GM18868 (cell line): ENCODE measurements around the gene CUX1.
A peak's percentile ranks its signal among the peaks of the same experiment; 100 is the strongest.

Source experiments
- ATAC-seq: cut with Tn5 transposase; IDR thresholded peaks from one replicate; pipeline ENCODE4 v1.9.1; 2021; ENCODE audit warnings: mild to moderate bottlenecking, moderate library complexity; ENCODE audit not compliant: unreplicated experiment

The CUX1 gene

DNA sequence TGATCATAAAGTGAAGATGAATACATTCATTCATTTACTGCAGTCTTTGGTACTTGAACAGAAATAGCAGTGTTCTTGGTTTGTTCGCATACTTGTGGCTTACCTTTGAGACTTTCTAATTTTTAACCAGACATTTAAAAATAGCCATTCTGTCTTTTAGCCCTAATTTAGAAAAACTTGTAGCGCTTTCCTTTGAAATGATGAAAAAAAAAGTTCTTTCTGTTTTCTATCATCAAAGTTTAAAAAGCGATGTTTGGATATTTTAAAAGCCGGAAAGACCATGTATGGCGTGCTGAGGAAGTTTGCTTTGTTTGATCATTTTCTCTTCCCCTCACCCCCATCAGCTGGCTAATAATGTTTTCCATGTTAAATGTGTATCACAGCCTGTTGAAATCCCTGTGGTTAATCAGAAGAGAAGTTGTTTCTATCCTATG lies 116.3 kb downstream of the CUX1 start:
- peak; percentile 55 for ATAC-seq

DNA sequence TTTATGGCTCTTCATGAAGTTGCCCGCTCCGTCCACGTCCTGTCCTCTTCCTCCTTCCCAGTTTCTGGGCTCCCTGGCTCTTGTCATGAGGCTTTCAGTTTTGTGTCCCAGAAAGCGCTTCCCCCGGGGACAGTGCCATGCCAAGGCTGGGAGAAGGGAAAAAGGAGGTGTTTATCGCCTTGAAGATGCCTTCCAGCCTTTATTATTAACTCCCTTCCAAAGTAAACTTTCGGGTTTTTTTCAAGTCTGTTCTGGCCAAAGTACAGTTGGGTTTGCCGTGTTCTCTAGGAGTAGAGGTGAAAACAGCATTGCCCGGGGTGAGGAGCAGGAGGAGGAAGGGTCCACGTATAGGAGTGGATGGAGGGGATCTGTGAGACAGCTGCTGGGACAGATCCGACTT lies 117.2 kb downstream of the CUX1 start:
- no peak for ATAC-seq

GRCh38 chr7:101935521-101936141 lies 118.2 kb downstream of the CUX1 start:
- ATAC-seq, result no peak

DNA sequence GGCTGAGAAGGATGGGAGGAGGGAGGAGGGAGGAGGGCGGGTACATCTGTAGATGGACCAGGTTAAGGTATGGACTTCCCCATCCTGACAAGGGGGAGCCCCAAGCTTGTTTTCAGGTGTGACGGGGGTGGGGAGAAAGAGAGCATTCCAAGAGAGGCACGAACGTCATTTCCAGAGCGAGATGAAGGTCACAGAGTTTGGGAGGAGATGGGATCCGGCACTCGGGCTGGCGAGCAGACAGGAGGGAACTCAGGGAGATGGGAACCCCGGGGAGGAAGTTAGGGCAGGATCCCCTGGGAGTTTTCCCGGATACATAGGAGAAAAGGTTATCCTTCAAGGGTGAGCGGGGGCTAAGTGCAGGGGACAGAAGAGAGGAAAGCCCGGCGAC lies 118.8 kb downstream of the CUX1 start:
- ATAC-seq, result no peak

GRCh38 chr7:101936611-101937231 lies 119.3 kb downstream of the CUX1 start:
- no peak for ATAC-seq

DNA sequence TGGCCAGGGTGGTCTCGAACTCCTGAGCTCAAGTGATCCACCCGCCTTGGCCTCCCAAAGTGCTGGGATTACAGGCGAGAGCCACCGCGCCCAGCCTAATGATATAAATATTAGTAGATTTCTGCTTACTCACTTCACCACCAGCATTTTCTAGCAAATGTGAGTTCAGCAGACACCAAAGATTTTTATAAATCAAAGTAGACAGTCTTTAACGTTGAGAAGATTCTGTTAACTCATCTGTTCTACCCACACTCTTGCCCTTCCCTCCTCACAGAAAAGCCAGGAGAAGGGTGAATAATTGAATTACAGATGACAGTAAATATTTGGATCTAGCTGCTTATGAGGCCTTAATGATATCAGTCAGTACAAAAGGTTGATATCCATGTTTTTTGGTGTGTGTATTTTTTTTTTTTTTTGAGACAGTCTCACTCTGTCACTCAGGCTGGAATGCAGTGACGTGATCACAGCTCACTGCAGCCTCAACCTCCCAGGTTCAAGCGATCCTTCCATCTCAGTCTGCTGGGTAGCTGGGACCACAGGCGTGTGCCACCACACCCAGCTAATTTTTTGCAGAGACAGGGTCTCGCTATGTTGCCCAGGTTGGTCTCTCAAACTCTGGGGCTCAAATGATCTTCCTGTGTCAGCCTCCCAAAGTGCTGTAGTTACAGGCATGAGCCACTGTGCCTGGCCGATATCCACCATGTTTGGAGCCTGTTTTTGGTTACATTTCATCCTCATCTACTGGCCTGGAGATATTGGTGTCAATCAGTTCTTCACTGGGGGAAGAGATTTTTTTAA lies 120.5 kb downstream of the CUX1 start:
- no peak for ATAC-seq

DNA sequence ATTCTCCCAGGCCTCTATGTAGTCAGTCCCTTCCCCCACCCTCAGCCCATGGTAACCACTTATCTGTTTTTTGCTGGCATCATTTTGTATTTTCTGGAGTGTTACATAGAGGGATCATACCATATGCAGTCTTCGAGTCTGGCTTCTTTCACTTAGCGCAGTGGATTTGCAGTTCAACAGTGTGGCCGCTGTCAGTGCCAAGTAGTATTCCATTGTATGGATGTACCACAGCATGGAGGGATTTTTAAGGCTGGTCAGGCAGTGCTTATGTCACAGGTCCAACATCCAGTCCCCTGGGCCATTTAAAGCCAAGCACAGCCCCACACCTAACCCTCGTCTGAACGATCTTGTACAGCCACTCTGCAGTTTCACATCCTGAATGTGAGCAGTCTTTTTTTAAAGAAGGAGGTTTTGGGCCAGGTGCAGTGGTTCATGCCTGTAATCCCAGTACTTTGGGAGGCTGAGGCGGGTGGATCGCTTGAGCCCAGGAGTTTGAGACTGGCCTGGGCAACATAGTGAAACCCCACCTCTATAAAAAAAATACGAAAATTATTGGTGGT lies 121.8 kb downstream of the CUX1 start:
- ATAC-seq, result no peak

- no peak for ATAC-seq
Measured at GRCh38 chr7:101940151-101940550, 122.7 kb downstream of the CUX1 start.

- no peak for ATAC-seq
Measured at GRCh38 chr7:101940830-101941229, 123.4 kb downstream of the CUX1 start.

- ATAC-seq, result no peak
Measured at GRCh38 chr7:101941481-101942383, 124.3 kb downstream of the CUX1 start.

DNA sequence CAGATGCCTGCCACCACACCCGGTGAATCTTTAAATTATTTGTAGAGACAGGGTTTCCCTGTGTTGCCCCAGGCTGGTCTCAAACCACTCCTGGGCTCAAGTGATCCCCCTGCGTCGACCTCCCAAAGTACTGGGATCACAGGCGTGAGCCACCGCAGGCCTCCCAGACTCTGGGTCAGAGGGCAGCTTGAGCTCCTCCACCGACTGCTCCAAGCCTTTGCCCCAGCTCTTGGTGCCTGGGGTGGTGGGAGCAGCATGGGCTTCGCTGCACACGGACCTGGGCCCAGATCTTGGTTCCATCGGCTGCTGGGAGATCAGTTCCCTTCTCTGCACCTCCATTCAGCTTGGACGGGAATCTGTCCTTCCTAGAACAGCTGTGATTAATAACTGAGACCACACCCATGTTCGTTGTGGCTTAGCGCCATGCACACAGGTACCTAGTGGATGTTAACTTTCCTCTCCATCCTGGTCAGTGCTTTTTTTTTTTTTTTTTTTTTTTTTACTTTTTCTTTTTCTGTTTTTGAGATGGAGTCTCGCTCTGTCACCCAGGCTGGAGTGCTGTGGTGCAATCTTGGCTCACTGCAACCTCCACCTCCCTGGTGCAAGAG lies 125.3 kb downstream of the CUX1 start:
- no peak for ATAC-seq

DNA sequence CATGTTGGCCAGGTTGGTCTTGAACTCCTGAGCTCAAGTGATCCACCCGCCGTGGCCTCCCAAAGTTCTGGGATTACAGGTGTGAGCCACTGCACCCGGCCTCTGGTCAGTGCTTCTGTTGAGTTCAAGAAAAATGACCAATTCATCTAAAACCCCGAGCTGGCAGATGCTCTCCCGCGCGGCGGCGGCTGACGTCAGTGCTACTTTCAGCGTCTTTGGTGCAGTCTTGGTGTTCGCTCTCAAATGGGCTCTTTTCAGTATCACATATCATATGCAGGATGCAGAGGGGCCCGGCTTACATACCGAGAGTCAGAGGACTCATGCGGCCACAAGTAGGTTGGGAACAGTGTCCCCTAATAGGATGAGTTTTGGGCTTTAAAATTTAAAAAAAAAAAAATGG lies 125.9 kb downstream of the CUX1 start:
- no peak for ATAC-seq

- ATAC-seq, result no peak
Measured at GRCh38 chr7:101943889-101944600, 126.6 kb downstream of the CUX1 start.

DNA sequence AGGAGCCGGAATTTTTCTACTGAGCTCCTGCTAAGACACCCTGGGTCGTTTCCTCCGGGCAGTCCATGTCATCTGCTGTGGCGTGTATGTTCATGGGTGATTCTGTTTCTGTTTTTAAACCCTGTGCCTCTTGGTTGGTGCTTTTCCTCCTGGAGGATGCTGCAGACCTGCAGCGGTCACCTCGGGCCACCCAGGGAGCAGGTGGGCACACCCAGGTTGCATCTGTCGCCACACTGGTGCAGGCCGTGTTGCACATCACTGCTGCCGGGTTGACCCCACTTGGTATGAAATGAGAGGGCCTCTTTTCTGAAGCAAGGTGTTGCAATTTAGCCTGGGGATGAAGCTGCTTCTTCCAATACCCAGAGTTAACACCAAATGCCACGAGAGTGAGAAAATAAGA lies 127.2 kb downstream of the CUX1 start:
- no peak for ATAC-seq

DNA sequence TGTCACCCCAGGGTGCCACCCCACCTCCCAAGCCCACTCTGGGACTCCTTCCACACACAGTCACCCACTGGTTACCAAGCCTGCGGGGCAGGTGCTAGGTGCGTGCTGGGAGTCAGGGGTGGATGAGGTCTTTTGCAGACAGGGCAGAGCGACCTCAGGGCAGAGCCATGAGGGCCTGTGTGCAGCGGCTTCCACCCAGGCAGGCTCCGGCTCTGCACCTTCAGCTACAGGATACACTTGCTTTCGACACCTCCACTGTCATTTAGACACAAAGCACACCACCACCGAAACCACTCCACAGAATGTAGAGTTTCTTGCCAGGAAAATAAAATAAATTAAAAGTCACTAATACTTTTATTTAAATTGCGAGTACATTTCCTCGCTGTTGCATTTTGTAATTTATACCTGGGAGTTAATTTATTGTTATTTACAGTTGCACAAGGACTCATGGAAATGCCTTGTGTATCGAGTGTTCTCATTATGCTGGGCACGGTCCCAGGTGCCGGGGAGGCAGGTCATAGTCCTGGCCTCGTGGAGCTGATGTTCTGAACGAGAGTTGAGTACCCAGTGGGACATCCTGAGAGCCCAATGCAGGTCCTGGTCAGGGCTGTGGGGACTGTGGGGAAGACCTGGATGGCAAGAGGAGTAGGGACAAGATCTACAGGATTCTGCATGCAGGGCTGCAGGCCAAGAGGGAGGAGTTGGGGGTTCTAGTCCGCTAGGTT lies 127.8 kb downstream of the CUX1 start:
- ATAC-seq, result no peak

DNA sequence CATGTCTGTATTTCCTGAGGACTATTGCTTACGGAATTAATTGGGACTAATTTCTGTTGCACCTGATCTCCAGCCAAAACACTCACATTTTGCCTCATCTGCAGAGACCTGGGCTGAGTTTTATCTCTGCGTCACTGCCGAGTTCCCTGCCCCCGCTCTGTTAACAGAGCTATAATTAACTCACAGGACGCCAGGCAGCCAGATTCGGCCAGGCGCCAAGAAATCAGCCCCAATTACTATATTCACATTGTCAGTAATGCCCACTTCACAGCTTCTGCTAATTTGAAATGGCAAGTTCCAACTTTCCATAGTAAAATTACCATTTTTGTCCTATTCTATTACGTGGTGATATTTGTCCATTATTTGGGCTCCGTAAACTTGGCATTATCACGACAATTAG lies 130.5 kb downstream of the CUX1 start:
- ATAC-seq, result no peak

DNA sequence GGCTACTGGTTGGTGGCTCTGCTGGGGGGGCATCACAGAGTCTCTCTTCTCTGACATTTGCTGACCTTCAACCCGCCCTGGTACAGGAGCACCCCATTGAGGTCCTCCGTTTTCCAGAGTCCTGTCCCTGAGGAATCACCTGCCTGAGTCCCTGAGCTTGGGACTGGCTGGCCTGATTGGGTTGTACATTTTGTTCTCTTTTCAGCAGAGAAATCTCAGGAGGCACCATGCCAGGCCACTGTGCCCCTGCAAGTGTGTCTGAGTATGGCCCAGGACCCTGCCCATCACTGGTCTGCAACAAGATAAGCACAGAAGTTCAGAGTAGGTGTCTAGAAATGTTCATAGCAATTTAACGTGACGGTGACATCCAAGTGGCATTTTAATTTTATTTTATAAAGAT lies 131.2 kb downstream of the CUX1 start:
- ATAC-seq, result no peak

DNA sequence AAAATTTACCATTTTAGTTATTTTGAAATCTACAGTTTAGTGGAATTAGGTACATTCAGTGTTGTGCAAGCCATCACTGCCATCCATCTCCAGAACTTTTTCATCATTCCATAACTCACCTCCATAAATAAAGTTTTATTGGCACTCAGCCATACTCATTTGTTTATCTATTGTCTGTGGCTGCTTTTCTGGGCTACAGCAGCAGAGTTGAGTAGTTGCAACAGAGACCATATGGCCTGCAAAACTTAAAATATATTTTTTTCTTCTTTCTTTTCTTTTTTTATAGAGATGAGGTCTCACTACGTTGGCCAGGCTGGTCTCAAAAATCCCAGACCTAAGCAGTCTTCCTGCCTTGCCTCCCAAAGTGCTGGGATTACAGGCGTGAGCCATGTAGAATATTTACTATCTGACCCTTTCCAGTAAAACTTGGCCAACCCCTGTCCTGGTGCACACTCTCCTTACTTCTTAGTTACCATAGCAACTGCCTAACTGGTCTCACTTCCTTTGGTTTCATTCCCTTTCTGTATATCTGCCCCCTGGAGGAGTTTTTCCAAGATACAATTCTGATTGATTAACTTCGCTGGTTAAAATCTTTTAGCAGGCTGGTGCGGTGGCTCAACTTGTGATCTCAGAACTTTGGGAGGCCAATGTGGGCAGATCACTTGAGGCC lies 133.2 kb downstream of the CUX1 start:
- no peak for ATAC-seq

GRCh38 chr7:101951757-101952156 lies 134.3 kb downstream of the CUX1 start:
- no peak for ATAC-seq
